ENCODE results near the gene CDKAL1.

DNA sequence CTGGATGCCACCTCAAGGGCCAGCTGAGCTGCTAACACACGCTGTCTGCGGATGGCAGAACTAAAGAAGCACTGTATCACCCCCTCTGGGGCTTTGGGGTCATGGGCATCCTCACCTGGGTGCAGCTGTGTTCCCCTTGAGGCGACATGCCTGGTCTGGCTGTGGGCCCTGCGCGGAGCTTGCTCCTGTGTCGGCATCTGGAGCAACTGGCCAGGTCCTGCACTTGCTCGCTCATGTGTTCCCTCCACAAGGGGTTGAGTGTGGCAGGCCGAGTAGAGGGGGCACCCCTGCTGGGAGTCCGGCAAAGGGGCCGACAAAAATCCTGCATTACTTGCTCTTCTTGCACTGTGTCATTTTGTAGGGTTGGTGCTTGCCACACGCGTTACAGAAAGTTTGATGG is 189.0 kb downstream of the CDKAL1 start:
- no peak for TF ChIP-seq EP300 (IDR thresholded peaks at IDR 0.05)
- TF ChIP-seq, protein P1, sequence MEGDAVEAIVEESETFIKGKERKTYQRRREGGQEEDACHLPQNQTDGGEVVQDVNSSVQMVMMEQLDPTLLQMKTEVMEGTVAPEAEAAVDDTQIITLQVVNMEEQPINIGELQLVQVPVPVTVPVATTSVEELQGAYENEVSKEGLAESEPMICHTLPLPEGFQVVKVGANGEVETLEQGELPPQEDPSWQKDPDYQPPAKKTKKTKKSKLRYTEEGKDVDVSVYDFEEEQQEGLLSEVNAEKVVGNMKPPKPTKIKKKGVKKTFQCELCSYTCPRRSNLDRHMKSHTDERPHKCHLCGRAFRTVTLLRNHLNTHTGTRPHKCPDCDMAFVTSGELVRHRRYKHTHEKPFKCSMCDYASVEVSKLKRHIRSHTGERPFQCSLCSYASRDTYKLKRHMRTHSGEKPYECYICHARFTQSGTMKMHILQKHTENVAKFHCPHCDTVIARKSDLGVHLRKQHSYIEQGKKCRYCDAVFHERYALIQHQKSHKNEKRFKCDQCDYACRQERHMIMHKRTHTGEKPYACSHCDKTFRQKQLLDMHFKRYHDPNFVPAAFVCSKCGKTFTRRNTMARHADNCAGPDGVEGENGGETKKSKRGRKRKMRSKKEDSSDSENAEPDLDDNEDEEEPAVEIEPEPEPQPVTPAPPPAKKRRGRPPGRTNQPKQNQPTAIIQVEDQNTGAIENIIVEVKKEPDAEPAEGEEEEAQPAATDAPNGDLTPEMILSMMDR (IDR thresholded peaks at IDR 0.05), result no peak
- no peak for TF ChIP-seq RAD21 (conservative IDR thresholded peaks at IDR 0.05 in 1 of 2, IDR thresholded peaks at IDR 0.05 in 1 of 2)
- TF ChIP-seq, protein P2, sequence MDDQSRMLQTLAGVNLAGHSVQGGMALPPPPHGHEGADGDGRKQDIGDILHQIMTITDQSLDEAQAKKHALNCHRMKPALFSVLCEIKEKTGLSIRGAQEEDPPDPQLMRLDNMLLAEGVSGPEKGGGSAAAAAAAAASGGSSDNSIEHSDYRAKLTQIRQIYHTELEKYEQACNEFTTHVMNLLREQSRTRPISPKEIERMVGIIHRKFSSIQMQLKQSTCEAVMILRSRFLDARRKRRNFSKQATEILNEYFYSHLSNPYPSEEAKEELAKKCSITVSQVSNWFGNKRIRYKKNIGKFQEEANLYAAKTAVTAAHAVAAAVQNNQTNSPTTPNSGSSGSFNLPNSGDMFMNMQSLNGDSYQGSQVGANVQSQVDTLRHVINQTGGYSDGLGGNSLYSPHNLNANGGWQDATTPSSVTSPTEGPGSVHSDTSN (IDR thresholded peaks at IDR 0.05), result no peak
- TF ChIP-seq RNF2 (IDR thresholded peaks at IDR 0.05; ENCODE audit: borderline replicate concordance, low read depth), result no peak
- TF ChIP-seq, protein P3, sequence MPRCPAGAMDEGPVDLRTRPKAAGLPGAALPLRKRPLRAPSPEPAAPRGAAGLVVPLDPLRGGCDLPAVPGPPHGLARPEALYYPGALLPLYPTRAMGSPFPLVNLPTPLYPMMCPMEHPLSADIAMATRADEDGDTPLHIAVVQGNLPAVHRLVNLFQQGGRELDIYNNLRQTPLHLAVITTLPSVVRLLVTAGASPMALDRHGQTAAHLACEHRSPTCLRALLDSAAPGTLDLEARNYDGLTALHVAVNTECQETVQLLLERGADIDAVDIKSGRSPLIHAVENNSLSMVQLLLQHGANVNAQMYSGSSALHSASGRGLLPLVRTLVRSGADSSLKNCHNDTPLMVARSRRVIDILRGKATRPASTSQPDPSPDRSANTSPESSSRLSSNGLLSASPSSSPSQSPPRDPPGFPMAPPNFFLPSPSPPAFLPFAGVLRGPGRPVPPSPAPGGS (IDR thresholded peaks at IDR 0.05), result no peak
- no peak for TF ChIP-seq POLR2A (IDR thresholded peaks at IDR 0.05; ENCODE audit: low read length)
- TF ChIP-seq, protein P4, sequence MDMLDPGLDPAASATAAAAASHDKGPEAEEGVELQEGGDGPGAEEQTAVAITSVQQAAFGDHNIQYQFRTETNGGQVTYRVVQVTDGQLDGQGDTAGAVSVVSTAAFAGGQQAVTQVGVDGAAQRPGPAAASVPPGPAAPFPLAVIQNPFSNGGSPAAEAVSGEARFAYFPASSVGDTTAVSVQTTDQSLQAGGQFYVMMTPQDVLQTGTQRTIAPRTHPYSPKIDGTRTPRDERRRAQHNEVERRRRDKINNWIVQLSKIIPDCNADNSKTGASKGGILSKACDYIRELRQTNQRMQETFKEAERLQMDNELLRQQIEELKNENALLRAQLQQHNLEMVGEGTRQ (IDR thresholded peaks at IDR 0.05), result no peak
- TF ChIP-seq, protein P5, sequence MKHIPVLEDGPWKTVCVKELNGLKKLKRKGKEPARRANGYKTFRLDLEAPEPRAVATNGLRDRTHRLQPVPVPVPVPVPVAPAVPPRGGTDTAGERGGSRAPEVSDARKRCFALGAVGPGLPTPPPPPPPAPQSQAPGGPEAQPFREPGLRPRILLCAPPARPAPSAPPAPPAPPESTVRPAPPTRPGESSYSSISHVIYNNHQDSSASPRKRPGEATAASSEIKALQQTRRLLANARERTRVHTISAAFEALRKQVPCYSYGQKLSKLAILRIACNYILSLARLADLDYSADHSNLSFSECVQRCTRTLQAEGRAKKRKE (CRISPR knock-in tag; IDR thresholded peaks at IDR 0.05; ENCODE audit: low read depth), result no peak
- TF ChIP-seq, protein P6, sequence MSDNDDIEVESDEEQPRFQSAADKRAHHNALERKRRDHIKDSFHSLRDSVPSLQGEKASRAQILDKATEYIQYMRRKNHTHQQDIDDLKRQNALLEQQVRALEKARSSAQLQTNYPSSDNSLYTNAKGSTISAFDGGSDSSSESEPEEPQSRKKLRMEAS (IDR thresholded peaks at IDR 0.05), result no peak
- no peak for TF ChIP-seq ZNF302 (CRISPR knock-in tag; IDR thresholded peaks at IDR 0.05)
- TF ChIP-seq, protein P7, sequence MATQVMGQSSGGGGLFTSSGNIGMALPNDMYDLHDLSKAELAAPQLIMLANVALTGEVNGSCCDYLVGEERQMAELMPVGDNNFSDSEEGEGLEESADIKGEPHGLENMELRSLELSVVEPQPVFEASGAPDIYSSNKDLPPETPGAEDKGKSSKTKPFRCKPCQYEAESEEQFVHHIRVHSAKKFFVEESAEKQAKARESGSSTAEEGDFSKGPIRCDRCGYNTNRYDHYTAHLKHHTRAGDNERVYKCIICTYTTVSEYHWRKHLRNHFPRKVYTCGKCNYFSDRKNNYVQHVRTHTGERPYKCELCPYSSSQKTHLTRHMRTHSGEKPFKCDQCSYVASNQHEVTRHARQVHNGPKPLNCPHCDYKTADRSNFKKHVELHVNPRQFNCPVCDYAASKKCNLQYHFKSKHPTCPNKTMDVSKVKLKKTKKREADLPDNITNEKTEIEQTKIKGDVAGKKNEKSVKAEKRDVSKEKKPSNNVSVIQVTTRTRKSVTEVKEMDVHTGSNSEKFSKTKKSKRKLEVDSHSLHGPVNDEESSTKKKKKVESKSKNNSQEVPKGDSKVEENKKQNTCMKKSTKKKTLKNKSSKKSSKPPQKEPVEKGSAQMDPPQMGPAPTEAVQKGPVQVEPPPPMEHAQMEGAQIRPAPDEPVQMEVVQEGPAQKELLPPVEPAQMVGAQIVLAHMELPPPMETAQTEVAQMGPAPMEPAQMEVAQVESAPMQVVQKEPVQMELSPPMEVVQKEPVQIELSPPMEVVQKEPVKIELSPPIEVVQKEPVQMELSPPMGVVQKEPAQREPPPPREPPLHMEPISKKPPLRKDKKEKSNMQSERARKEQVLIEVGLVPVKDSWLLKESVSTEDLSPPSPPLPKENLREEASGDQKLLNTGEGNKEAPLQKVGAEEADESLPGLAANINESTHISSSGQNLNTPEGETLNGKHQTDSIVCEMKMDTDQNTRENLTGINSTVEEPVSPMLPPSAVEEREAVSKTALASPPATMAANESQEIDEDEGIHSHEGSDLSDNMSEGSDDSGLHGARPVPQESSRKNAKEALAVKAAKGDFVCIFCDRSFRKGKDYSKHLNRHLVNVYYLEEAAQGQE (IDR thresholded peaks at IDR 0.05), result no peak
- TF ChIP-seq SREBF2 (IDR thresholded peaks at IDR 0.05), result no peak
